OCI-LY1 (cell line): Measurements from ENCODE around the gene KHDC4.

Source experiments
- EZH2 ChIP-seq: fragments of 200-600 bp; sonication (generic), shearing (Covaris generic); IDR thresholded peaks from 2 replicates; pipeline ENCODE4 v1.8.0; 2017; ENCODE audit warnings: borderline replicate concordance, mixed run types, mild to moderate bottlenecking, antibody characterized with exemption, low read length, moderate library complexity, mixed read lengths
- TF ChIP-seq, protein P1 (sequence below): fragments of 200-600 bp; sonication (generic), shearing (Covaris generic); IDR thresholded peaks from 2 replicates; pipeline ENCODE4 v1.5.1; 2017; ENCODE audit warnings: mild to moderate bottlenecking, antibody characterized with exemption, low read length, moderate library complexity, mixed read lengths

DNA sequence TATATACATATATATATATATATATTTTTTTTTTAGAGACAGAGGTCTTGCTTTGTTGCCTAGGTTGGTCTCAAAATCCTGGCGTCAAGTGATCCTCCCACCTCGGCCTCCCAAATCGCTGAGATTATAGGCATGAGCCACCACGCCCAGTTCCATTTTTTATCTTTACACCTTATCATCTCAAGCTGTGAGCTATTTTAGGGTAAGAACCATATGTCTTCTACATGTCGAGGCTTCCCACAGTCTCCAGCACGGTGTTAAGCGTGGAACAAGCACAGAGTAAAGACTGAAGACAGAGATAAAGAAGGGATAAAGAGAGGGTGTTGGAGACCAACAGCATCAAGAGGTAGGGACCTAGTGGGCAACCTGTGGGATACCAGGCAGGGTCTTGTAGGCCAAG, 30.0 kb upstream of the KHDC4 start:
- TF ChIP-seq, protein P1, sequence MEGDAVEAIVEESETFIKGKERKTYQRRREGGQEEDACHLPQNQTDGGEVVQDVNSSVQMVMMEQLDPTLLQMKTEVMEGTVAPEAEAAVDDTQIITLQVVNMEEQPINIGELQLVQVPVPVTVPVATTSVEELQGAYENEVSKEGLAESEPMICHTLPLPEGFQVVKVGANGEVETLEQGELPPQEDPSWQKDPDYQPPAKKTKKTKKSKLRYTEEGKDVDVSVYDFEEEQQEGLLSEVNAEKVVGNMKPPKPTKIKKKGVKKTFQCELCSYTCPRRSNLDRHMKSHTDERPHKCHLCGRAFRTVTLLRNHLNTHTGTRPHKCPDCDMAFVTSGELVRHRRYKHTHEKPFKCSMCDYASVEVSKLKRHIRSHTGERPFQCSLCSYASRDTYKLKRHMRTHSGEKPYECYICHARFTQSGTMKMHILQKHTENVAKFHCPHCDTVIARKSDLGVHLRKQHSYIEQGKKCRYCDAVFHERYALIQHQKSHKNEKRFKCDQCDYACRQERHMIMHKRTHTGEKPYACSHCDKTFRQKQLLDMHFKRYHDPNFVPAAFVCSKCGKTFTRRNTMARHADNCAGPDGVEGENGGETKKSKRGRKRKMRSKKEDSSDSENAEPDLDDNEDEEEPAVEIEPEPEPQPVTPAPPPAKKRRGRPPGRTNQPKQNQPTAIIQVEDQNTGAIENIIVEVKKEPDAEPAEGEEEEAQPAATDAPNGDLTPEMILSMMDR = no peak
- no peak for TF ChIP-seq EZH2
